Measurements from ENCODE around the gene TAL2.

The TAL2 gene

DNA sequence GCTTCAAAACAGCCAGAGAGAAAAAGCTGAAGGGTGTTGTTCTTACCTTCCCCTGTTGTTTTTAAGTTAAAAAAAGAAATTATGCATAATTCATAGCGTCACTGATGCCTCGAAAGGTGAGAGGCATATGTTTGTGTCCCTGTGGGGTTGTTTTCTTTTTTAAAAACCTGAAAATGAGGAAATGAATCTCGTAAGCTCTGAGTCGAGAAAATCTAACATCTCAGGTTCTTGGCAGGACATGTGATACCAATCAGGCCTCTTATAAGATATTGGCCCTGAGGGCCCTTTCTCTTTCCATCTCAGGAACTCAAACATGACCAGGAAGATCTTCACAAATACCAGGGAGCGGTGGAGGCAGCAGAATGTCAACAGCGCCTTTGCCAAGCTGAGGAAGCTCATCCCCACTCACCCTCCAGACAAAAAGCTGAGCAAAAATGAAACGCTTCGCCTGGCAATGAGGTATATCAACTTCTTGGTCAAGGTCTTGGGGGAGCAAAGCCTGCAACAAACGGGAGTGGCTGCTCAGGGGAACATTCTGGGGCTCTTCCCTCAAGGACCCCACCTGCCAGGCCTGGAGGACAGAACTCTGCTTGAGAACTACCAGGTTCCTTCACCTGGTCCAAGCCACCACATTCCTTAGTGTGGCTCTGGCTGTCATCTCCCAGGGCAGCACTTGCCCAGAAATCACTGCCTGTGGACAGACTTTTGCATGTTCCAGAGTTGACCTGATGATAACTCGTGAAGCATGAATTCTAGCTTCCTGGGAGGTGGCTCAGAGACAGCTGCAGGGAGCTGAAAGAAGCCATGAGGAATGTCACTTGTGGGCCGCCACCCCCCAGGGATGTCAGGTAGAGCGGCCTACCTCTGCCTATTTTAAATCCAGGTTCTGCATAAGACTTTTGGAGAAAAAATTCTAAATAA is at the start of gene TAL2:
Gene TAL2 (plus strand): TSS at position 274 of the 921 bp plus-strand sequence. CDS start 40 bp downstream, at position 314.
- DNase-seq, result no peak

DNA sequence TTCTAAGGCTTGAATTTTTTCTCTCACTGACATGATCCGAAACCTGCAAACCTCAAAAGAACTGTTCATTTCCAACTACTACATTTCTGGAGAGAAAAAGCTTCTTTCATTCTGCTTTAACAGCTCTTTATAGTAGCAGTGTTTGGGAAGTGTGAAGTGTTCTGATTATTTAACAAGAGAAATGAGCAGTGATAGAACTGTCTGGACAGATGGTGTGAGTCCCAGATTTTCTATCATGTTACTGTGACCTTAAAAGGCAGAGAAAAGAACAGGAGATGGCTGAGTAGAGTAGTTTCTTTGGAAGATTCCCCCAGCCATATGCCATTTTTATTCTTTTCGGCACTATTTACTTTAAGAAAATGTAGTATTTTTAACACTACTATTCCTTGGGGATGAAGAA is 41.3 kb upstream of the TAL2 start:
- DNase-seq, result no peak

DNA sequence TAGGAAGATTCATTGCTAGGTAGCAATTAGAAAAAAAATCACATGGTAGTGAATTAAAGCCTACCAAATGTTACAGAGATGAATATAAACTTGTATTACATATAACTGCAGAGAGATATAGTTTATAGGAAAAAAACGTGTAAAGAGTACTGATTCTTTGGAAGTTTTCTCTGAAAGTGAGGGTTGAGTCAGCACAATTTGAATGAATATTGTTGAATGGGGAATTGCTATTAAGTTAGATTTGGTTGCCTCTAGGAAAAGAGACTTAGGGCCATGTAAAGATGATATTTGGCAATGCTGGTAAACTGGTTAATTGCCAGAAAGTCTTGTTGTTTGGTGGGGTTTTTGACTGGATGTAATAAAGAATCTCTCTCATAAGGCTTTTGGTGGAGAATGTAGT is 37.2 kb upstream of the TAL2 start:
- DNase-seq, result no peak

DNA sequence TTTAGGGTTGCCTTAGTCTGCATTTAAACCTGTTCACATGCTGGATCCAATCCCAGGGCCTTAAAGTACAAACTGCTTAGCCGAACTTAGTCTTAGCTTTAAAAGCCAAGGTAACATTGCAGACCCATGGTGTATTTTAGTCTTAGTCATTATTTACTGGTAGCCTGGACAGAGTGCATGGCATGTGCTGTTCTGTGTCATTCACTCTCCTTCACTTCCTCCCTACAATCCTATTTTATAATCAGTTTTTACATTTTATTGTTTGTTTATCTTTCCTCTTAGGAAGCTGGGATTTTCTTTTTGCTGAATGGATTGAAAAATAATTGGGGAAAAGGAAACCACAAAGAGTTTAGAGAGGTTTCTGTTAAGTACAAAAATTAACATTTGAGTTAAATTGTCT is 29.4 kb upstream of the TAL2 start:
- no peak for DNase-seq

DNA sequence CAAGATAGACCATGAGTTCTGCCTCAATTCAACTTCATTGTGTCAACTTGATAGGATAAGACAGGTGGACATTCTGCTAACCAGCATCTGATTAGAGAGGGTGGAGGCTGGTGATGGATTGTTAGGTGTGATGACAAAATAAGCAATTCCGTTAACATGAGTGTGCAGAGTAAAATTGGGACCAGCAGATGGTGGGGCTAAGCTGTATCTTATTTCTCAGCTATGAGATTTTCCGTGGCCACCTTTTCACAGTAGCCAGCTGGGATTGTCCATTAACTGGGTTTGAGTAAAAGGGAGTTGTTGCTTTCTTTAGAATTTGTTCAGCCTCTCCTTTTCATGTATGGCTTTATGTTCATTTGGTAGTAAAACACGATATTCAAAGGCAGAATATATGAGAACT is 28.8 kb upstream of the TAL2 start:
- no peak for DNase-seq

DNA sequence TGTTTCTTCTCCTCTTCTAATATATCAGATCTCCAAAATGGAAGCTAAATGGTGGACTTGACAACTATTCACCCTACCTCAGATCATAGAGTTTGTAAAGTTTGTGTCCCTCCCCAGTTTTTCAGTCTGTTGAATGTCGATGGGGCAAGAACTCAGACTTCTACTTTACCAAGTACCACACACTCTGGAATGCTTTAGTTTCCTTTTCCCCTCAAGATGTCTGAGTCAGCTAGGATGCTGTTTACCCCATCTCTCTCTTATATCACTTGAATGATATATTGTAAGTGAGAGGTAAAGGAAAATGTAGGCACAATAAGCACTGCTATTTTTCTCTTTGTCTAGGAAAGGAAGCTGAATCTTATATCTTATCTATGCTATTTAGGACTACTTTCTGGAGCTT is 25.9 kb upstream of the TAL2 start:
- DNase-seq, result no peak

DNA sequence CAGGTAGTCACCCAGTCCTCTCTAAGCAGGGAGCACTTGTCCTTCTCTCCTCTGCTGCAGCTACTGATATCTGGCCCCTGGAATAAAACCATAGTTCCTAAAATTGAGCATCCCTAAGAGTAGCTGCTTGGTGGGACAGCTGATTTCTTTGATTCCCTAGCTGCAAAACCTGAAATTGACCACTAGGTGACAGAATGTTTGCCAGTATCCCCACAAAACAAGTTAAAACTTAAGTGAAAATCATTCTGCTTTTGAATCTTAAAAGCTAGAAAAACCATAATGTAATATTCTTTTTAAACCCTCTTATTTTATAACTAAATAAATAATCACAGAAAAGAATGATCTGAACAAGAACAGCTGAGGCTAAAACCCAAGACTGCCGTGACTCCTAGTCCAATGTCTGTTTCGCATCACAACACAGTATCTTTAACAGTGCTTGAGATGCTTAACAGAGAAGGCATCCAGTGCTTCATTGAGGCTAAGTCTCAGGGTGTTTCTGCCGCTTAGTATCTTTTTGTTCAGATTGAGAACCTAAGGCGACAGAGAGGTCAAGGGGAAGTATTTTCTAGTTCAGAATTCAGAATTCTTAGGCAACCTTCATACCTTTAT is 24.4 kb upstream of the TAL2 start:
- no peak for DNase-seq

DNA sequence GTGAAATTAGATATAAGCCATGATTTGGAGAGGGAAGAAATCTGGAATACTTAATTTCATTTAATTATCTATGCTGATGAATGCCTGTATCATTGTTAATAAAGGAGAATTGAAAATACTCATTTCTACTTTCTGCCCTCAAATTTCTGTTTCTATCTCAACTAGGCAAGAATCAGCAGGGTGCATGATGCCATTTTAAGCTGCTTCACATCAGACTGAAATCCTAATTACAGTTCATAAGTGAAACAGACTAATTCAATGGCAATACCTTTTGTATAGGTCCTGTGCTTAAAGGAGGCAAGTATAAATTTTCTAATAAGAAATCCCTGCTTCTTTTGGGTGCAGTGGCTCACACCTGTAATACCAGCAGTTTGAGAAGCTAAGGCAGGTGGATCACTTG is 22.3 kb upstream of the TAL2 start:
- no peak for DNase-seq

DNA sequence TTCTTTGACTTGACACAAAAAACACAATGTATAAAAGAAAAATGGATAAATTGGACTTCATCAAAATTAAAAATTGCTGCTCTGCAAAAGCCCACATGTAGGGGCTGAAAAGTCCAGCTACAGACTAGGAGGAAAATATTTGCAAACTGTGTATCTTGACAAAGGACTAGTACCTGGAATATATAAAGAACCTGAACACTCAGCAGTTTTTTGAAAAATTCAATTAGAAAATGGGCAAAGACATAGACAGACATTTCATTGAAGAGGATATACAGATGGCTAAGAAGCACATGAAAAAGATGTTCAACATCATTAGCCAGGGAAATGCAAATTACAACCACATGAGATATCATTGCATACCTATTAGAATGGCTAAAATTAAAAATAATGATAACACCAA is 18.5 kb upstream of the TAL2 start:
- DNase-seq, result no peak

DNA sequence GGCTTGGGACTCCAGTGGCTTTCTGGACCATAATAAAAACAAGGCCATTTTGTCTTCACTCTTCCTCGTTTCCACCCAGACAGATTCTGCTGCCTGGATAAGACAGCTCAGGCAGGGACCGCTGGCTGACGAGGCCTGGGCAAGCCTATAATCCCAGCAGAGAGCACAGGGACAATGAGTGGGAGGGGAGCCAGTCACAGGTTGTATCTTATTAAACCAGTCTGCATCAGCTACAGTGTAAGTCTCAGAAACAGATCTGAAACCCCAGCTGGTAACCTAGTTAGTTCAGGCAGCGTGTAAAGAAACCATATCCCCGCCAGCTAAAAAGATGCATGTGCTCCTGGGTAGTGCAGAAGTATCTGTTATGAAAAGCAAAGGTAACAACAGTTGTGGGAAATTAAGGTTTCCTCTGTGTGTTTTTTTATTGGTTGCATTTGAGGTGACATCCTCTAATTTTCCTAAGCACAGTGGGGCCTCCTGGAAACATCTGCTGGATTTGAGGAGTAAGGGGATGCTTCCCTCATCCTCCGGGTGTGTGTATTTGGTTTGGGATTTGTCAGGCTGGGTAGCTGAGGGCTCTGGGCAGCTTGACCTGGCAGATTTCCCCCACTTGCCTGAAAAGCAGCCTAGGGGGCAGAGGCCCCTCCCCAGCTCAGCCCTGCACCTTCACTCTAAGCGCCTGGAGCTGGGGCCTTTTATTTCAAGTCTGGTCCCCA is 15.2 kb upstream of the TAL2 start:
- DNase-seq, result no peak

DNA sequence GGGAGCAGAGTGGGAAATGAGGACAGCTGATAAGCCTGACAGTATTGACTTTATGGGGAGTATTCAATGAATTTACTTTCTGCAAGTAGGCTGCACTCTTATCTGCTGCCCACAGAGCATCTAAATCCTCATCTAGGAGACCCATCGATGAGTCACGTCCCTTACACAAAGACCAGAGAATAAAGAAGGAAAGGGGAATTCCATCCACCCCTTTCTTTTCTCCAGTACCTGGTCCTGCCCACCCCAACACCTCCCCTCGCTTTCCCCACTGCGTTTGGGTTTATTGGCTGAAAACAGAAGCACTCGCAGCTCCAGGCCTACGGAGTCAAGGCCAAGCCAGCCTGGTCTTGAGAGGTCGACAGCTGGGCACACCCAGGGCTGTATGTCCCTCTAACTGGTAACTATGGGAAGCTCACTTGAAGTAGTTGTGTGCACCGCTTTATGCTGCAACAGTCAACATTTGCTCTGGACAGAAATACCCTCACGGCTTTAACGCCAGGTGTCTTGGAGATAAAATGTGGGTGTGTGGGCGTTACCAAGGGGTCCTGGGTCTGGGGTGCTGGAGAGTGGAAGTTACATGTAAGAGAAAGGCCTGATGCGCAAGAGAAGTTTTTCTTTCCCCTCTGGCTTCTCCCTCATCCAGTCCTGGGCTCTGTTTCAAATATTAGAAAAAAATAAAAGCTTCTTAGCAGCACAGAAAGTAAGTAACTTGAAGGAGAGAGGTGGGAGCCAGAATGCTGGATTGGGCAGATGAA is 14.5 kb upstream of the TAL2 start:
- DNase-seq, result peak; percentile 39

DNA sequence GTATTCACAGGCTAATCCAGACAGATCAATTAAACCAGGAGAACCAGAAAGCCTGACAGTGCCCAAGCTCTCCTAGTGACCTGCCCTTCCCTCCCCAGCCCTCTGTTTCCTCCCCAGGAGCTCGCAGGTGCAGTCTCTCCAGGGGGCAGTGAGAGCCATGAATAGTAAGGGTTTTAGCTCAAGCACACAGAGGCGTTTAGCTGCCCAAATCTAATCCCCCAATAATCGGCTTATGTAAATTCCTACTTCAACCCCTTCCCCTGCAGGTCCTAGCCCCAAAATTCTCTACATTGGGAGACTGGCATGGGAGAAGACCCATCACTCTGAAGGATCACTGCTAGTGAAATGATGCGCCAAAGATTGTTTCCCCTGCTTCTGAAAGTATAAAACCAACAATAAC is 10.5 kb upstream of the TAL2 start:
- no peak for DNase-seq

DNA sequence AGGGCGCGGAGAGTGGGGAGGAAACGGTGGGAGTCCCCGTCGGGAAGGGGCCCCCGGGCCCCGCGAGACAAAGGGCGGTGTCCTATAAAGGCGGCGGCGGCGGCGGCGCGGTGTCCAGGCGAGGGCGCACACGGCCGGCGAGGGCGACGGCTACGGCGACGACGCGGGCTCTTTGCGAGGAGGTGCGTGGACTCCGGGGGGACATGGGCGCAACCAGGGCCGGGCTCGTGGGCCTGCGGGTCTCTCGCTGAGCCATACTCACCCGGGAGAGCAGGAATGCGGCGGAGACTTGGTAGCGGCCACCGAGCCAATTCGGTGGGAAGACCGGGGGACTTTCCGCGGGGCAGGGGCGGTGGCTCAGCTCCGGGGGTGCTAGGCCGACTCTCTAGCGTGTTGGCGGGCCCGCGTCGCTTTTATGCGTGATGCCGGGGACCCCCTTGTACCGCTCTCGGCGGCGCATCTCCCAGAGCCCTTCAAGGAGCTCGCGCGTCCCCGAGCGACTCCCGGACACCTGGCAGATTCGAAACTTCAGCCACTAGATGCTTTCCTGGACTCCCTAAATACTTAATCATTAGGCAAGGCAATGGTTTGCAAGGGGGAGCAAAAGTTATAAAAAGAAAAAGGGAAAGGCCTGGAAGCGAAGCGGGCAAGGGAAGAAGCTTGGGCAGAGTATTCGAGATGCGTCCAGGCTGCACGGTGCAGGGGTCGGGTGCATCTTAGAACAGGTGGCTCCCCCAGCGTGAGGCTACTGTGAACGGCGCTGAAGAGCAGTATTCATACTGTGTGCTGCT is 5.9 kb upstream of the TAL2 start:
- peak; percentile 65 for DNase-seq

DNA sequence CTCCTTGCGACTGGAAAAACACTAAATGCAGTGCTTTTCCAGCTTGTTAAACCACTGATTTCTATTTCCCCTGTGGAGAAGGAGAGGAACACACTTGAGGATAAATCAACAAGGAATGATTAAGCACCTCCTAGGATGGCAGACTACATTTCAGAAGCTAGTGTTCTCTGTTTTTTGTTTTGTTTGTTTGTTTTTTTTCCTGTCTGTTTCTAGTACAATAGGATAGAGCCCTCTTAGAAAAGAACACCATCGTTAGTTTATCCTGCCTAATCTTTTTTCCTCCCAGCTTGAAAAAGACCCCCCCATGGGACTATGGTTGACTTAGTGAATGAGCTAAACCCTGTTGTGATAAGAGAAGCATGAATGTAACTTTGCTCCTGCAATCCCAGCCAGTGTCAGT is 3.9 kb upstream of the TAL2 start:
- no peak for DNase-seq

DNA sequence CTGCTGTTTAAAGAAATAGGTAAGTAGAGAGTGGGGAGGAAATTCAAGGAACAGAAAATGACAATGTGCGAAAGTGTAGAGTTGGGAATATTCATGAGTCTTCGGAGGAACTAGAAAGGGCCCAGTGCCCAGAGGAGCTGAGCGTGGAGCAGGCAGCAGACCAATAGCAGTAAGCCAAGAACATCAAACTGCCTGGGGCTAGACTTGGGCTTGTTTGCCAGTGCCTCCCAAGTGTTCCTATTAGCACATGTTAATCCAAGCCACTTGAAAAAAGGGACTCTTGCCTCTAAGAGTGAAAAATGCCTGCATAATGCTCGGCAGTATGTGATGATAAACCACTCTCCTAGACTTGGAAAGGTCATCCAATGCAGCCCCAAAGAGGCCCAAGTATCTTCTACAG is 1.2 kb upstream of the TAL2 start:
- no peak for DNase-seq

DNA sequence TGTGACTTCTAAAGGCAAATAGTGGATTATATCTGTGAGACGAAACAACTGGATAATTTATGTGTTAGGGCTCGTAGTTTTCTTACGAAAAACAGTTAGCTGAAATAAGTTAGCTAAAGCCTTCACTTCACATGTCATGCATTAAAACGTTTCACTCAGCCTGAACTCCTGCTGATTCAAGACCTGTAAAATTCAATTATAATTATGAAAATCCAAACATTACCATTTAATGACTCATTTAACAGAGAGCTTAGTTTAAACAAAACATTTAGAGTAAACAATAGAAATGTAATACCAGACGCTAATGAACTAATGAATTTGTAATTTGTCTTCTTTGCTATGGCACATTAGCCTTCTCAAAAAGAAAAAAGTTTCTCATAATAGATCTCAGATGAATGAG is 1.7 kb downstream of the TAL2 start:
- no peak for DNase-seq

DNA sequence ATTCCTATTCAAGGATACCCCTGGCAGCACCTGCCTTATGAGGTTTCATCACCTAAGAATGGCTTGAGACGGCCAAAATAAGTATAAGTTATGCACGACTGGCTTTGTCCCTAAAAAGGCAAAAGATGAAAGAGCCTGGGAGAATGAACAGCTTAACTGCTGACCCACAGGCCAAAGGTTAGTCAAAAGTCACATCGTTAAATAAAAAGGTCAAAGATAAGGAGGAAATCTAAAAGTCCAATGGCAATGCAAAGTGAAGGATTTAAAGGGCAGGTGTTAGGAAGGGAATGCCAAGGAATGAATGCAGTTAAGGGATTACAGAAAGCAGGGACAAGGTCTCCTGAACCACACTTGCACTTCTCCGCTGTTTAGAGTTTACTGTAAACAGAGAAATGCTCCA is 5.6 kb downstream of the TAL2 start:
- no peak for DNase-seq

DNA sequence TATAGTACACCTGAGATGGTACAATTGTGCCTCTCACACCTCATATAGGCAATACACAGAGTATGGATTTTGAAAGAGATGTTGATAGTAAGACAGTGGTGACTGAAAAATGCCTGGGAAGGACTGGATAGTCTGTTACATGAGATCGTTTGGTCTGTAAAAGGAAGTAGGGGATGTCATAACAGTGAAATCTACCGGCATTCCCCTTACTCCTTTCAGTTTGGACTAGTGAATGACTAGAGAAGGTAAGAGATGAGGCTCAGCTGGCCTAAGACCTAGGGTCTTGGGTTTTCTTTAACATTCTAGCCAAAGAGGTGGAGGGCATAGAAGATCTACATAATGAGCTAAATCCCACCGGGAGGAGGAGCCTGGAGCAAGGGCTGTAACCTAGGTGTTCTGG is 8.1 kb downstream of the TAL2 start:
- DNase-seq, result no peak

DNA sequence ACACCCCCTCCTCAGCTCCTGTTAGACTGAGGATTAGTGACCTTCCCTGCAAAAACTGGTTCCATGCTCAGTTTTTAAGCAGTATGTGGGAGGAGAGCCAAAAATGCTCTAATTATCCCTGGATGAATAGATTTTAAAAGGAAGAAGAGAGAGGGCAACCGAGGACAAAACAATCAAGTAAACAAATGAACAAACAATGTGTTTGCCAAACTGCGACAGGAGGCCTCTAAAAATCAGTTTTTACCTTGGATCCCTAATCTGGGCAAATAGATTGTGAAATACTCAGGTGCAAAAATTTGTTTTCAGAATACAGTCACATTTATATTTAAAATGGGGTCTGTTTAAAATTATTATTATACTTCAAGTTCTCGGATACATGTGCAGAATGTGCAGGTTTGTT is 8.5 kb downstream of the TAL2 start:
- no peak for DNase-seq

DNA sequence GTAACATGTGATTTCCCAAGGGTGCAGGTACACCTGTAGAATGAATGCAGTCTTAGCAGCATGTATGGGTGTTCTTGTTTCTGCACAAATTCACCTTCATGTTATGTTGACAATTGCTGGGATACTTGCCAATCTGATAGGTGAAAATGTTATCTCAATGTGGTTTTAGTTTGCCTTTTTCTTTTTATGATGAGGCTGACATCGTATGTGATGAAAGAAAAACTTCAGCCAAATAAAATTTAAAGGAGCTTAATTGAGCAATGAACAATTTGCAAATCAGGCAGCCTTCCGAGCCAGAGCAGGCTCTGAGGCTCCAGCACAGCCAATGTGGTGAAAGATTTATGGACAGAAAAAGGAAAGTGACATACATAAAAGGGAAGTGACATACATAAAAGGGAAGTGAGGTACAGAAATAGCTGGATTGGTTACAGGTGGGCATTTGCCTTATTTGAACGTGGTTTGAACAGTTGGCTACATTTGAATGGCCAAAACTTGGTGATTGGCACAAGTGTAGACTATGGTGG is 10.5 kb downstream of the TAL2 start:
- DNase-seq, result no peak

DNA sequence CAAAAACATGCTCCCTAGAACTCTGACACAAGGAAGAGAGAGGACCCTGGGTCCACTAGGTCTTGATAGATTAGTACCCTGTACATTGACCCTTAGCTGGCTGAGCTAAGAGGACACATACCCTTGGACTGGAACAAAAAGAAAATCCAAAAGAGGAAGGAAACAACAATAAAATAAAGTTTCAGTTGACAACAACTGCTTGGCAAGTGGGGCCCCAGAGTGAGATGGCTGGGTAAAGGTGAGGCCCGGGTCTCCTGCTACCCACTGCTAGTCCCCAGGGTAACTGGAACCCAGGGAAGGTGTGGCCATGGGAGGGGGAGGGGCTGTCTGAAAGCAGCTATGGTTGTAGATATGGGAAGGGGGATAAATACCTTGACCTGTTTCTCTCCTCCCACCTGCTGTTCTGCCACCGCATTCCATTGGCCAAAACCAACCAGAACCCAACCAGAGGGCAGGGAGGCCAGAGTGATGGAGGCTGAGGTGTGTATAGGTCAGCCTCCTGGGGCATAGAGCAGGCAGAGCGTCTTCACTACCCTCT is 11.7 kb downstream of the TAL2 start:
- no peak for DNase-seq

Data from DMS53 (cell line).